Liver (tissue), 9 donors: ENCODE measurements around the gene PRSS12. TPM values are rescaled to one million over a fixed set of nuclear protein-coding genes. Genes with fewer than 3 reads are reported as not detected.

Source experiments
- DNase-seq: peaks from one replicate; pipeline ENCODE4 v3.0.0-alpha.2; 2017; ENCODE audit warnings: low spot score
- H3K27ac ChIP-seq, 2 donors: one replicate each; pipeline ENCODE4 v1.7.0; 2013; ENCODE audit warnings: inconsistent platforms in 2 of 2, low read length in 2 of 2, control low read depth in 1 of 2, low read depth in 1 of 2, mild to moderate bottlenecking in 1 of 2
- H3K27me3 ChIP-seq, 4 donors: one replicate each; pipeline versions ENCODE4 v1.6.1 to v1.7.0; 2013; ENCODE audit warnings: low read length in 3 of 4, inconsistent platforms in 1 of 4, mild to moderate bottlenecking in 1 of 4, moderate library complexity in 1 of 4; ENCODE audit not compliant: control insufficient read depth in 4 of 4, insufficient read depth in 4 of 4
- H3K36me3 ChIP-seq, 4 donors: one replicate each; pipeline versions ENCODE4 v1.6.1 to v1.7.0; 2013; ENCODE audit warnings: low read length in 3 of 4, mild to moderate bottlenecking in 3 of 4, low read depth in 1 of 4, moderate library complexity in 1 of 4; ENCODE audit not compliant: control insufficient read depth in 4 of 4, insufficient read depth in 3 of 4
- H3K4me1 ChIP-seq, 4 donors: one replicate each; pipeline versions ENCODE4 v1.6.1 to v1.7.0; 2013; ENCODE audit warnings: low read length in 3 of 4, mild to moderate bottlenecking in 3 of 4, moderate library complexity in 1 of 4; ENCODE audit not compliant: control insufficient read depth in 4 of 4, insufficient read depth in 4 of 4
- H3K4me3 ChIP-seq, 3 donors: one replicate each; pipeline versions ENCODE4 v1.6.1 to v1.7.0; 2013; ENCODE audit warnings: low read length in 3 of 3, control low read depth in 1 of 3, low read depth in 1 of 3, mild to moderate bottlenecking in 1 of 3
- H3K9ac ChIP-seq, 2 donors: one replicate each; pipeline ENCODE4 v1.7.0; 2013; ENCODE audit warnings: low read length in 2 of 2, mild to moderate bottlenecking in 2 of 2, moderate library complexity in 2 of 2, control low read depth in 1 of 2, low read depth in 1 of 2
- H3K9me3 ChIP-seq, 4 donors: one replicate each; pipeline versions ENCODE4 v1.6.1 to v1.7.0; 2013; ENCODE audit warnings: low read length in 3 of 4; ENCODE audit not compliant: control insufficient read depth in 4 of 4
- ATF3 ChIP-seq: IDR thresholded peaks from 2 replicates; pipeline ENCODE4 v1.6.1; 2016; ENCODE audit warnings: antibody characterized with exemption
- EGR1 ChIP-seq, 2 donors: IDR thresholded peaks; 2 replicates each; pipeline ENCODE4 v1.6.1; 2016 to 2018; ENCODE audit warnings: antibody characterized with exemption in 2 of 2, low read depth in 2 of 2
- FOXA1 ChIP-seq: IDR thresholded peaks from 2 replicates; pipeline ENCODE4 v1.6.1; 2016; ENCODE audit warnings: antibody characterized with exemption
- FOXA2 ChIP-seq: IDR thresholded peaks from 2 replicates; pipeline ENCODE4 v1.6.1; 2016; ENCODE audit warnings: antibody characterized with exemption
- GABPA ChIP-seq, 2 donors: IDR thresholded peaks in 1 of 2; conservative IDR thresholded peaks in 1 of 2; 2 replicates each; pipeline ENCODE4 v1.6.1; 2016; ENCODE audit warnings: antibody characterized with exemption in 2 of 2, mild to moderate bottlenecking in 1 of 2, moderate library complexity in 1 of 2
- HNF4G ChIP-seq: IDR thresholded peaks from 2 replicates; pipeline ENCODE4 v1.6.1; 2016; ENCODE audit warnings: antibody characterized with exemption
- JUND ChIP-seq, 2 donors: IDR thresholded peaks; 2 replicates each; pipeline ENCODE4 v1.6.1; 2016; ENCODE audit warnings: antibody characterized with exemption in 2 of 2
- MAX ChIP-seq: IDR thresholded peaks from 2 replicates; pipeline ENCODE4 v1.6.1; 2016; ENCODE audit warnings: antibody characterized with exemption
- NR2F2 ChIP-seq: IDR thresholded peaks from 2 replicates; pipeline ENCODE4 v1.6.1; 2016; ENCODE audit warnings: antibody characterized with exemption
- RAD21 ChIP-seq, 2 donors: IDR thresholded peaks; 2 replicates each; pipeline ENCODE4 v1.6.1; 2016; ENCODE audit warnings: antibody characterized with exemption in 2 of 2, mild to moderate bottlenecking in 2 of 2
- REST ChIP-seq: IDR thresholded peaks from 2 replicates; pipeline ENCODE4 v1.6.1; 2016; ENCODE audit warnings: antibody characterized with exemption, mild to moderate bottlenecking
- RXRA ChIP-seq, 2 donors: IDR thresholded peaks; 2 replicates each; pipeline ENCODE4 v1.6.1; 2017 to 2018; ENCODE audit warnings: antibody characterized with exemption in 2 of 2, mild to moderate bottlenecking in 1 of 2
- TAF1 ChIP-seq: conservative IDR thresholded peaks from 2 replicates; pipeline ENCODE4 v1.6.1; 2016; ENCODE audit warnings: antibody characterized with exemption, mild to moderate bottlenecking
- YY1 ChIP-seq: IDR thresholded peaks from 2 replicates; pipeline ENCODE4 v1.6.1; 2016; ENCODE audit warnings: antibody characterized with exemption, mild to moderate bottlenecking
- ZBTB33 ChIP-seq: IDR thresholded peaks from 2 replicates; pipeline ENCODE4 v1.6.1; 2016; ENCODE audit warnings: antibody characterized with exemption
- WGBS: extraction: QIAGEN DNeasy Blood & Tissue Kit; methylation state at CpG from one replicate; pipeline ENCODE4 v1.1.7; 2013; 5-methylcytosine and 5-hydroxymethylcytosine counted together
- polyA plus RNA-seq, 2 donors: library from polyadenylated mRNA; stranded (reverse) in 1 of 2; unstranded in 1 of 2; fragments of 200-250 nt in 1 of 2; fragments of >200 nt in 1 of 2; fragmentation: Nextera tagmentation in 1 of 2; extraction: Ambion mirVana in 1 of 2; gene quantifications; one replicate each; pipeline versions ENCODE4 v1.2.1 to v1.2.3, GENCODE V29; 2013 to 2015
- total RNA-seq, 2 donors: library from RNA; depleted of rRNA; stranded (reverse); fragments of >200 nt; gene quantifications; one replicate each; pipeline ENCODE4 v1.2.3, GENCODE V29; 2014
- donor health status: healthy.
- donor health status: healthy.
- donor health status: healthy.
- donor health status: healthy.
- donor health status: healthy.

PRSS12 gene
- total and polyA plus RNA-seq, 4 donors, result 0.07 to 0.25 (median 0.10) TPM

- no peaks in the 10 kb centered on the region for H3K36me3 ChIP-seq
- DNase-seq, result no peak
- 81% methylated on average over 3 of the region's 3 CpGs for WGBS
- H3K4me3 ChIP-seq, result no peak overlapping the region
- no peak overlapping the region for H3K9ac ChIP-seq
- TF ChIP-seq ZBTB33 (no peak), NR2F2 (no peak), TAF1 (no peak), FOXA1 (no peak), ATF3 (no peak), EGR1 (IDR thresholded peaks at IDR 0.05; ENCODE audit: low read depth in 2 of 2) (no peak)
- H3K27ac ChIP-seq, result no peak overlapping the region
- H3K27me3 ChIP-seq, result no peaks in the 10 kb centered on the region
- H3K4me1 ChIP-seq, result no peaks in the 10 kb centered on the region
- no peaks in the 10 kb centered on the region for H3K9me3 ChIP-seq
These were observed 10.4 kb upstream of the PRSS12 start for GRCh38 chr4:118363166-118363565.

GRCh38 chr4:118361192-118361591 is 8.4 kb upstream of the PRSS12 start:
- DNase-seq, result no peak
- Histone ChIP-seq H3K27me3 (no peaks in the 10 kb centered on the region), H3K4me3 (no peak overlapping the region), H3K36me3 (no peaks in the 10 kb centered on the region), H3K4me1 (no peaks in the 10 kb centered on the region), H3K9me3 (no peaks in the 10 kb centered on the region), H3K27ac (no peak overlapping the region), H3K9ac (no peak overlapping the region)
- TF ChIP-seq ZBTB33 (no peak), REST (no peak), HNF4G (no peak), ATF3 (no peak), RAD21 (IDR thresholded peaks at IDR 0.05) (no peak), YY1 (no peak), FOXA1 (no peak), JUND (IDR thresholded peaks at IDR 0.05) (no peak), FOXA2 (no peak), RXRA (IDR thresholded peaks at IDR 0.05) (no peak), TAF1 (no peak), MAX (no peak), NR2F2 (no peak), GABPA (IDR thresholded peaks at IDR 0.05 in 1 of 2, conservative IDR thresholded peaks at IDR 0.05 in 1 of 2) (no peak), EGR1 (IDR thresholded peaks at IDR 0.05; ENCODE audit: low read depth in 2 of 2) (no peak)
